ENCODE results near the gene SLX4. TPM values are rescaled to one million over a fixed set of nuclear protein-coding genes. Genes with fewer than 3 reads are reported as not detected.

The SLX4 gene
- total and polyA plus RNA-seq, 9 of the 15 experiments (the other 6 are each of a cell fraction or from before 2014, with no cell fraction given), result 0.29 to 7.9 (median 3.8) TPM

- Histone ChIP-seq H3K4me3 (no peak overlapping the region), H3K36me3 (ENCODE audit: control insufficient read depth, insufficient read depth, low read length) (no peaks in the 10 kb centered on the region), H3K4me2 (ENCODE audit: insufficient read depth, low read length) (no peak overlapping the region), H3K79me2 (ENCODE audit: control insufficient read depth, insufficient read depth, low read length) (no peaks in the 10 kb centered on the region), H3K27ac (ENCODE audit: extremely low read depth, low read depth, low read length) (no peak overlapping the region), H3K4me1 (replicated peaks in 1 of 2; ENCODE audit: control insufficient read depth in 2 of 2, insufficient read depth in 2 of 2, low read length in 2 of 2) (peaks cover 0 to 26% of the 10 kb centered on the region in 2 experiments; a peak in 2 of 5 replicates), H3K9me3 (replicated peaks; ENCODE audit: control insufficient read depth, insufficient read depth, low read depth, low read length) (no peaks in the 10 kb centered on the region), H3K27me3 (ENCODE audit: control insufficient read depth in 2 of 2, insufficient read depth in 2 of 2, low read length in 2 of 2) (peaks cover 48 to 52% of the 10 kb centered on the region in 2 experiments), H3K9me1 (ENCODE audit: control insufficient read depth, insufficient read depth, low read length) (no peaks in the 10 kb centered on the region), H3K9ac (ENCODE audit: insufficient read depth in 1 of 2, low read depth in 2 of 2, low read length in 2 of 2) (no peak overlapping the region), H4K20me1 (replicated peaks; ENCODE audit: control insufficient read depth, insufficient read depth, low read length) (peaks cover 7% of the 10 kb centered on the region; the same call in 1 of the 2 replicates), H2AFZ (ENCODE audit: low read depth, low read length) (no peak overlapping the region)
- TF ChIP-seq ZKSCAN3 (CRISPR knock-in tag; IDR thresholded peaks at IDR 0.05) (no peak), ZNF444 (CRISPR knock-in tag; IDR thresholded peaks at IDR 0.05) (no peak), PHB (CRISPR knock-in tag; IDR thresholded peaks at IDR 0.05) (no peak), ZNF347 (CRISPR knock-in tag; IDR thresholded peaks at IDR 0.05; ENCODE audit: low read depth) (no peak), ZBTB9 (CRISPR knock-in tag; IDR thresholded peaks at IDR 0.05) (no peak), HNRNPLL (IDR thresholded peaks at IDR 0.05; ENCODE audit: low read depth, low read length, poor library complexity, severe bottlenecking) (no peak), EHMT2 (IDR thresholded peaks at IDR 0.05) (no peak), NFYB (IDR thresholded peaks at IDR 0.05; ENCODE audit: extremely low read depth, insufficient read length) (no peak), SUPT5H (IDR thresholded peaks at IDR 0.05) (no peak)
- TF ChIP-seq, protein P1, sequence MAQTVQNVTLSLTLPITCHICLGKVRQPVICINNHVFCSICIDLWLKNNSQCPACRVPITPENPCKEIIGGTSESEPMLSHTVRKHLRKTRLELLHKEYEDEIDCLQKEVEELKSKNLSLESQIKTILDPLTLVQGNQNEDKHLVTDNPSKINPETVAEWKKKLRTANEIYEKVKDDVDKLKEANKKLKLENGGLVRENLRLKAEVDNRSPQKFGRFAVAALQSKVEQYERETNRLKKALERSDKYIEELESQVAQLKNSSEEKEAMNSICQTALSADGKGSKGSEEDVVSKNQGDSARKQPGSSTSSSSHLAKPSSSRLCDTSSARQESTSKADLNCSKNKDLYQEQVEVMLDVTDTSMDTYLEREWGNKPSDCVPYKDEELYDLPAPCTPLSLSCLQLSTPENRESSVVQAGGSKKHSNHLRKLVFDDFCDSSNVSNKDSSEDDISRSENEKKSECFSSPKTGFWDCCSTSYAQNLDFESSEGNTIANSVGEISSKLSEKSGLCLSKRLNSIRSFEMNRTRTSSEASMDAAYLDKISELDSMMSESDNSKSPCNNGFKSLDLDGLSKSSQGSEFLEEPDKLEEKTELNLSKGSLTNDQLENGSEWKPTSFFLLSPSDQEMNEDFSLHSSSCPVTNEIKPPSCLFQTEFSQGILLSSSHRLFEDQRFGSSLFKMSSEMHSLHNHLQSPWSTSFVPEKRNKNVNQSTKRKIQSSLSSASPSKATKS (CRISPR knock-in tag; IDR thresholded peaks at IDR 0.05), result no peak
- TF ChIP-seq, protein P2, sequence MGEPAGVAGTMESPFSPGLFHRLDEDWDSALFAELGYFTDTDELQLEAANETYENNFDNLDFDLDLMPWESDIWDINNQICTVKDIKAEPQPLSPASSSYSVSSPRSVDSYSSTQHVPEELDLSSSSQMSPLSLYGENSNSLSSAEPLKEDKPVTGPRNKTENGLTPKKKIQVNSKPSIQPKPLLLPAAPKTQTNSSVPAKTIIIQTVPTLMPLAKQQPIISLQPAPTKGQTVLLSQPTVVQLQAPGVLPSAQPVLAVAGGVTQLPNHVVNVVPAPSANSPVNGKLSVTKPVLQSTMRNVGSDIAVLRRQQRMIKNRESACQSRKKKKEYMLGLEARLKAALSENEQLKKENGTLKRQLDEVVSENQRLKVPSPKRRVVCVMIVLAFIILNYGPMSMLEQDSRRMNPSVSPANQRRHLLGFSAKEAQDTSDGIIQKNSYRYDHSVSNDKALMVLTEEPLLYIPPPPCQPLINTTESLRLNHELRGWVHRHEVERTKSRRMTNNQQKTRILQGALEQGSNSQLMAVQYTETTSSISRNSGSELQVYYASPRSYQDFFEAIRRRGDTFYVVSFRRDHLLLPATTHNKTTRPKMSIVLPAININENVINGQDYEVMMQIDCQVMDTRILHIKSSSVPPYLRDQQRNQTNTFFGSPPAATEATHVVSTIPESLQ (CRISPR knock-in tag; IDR thresholded peaks at IDR 0.05), result no peak
- TF ChIP-seq, protein P3, sequence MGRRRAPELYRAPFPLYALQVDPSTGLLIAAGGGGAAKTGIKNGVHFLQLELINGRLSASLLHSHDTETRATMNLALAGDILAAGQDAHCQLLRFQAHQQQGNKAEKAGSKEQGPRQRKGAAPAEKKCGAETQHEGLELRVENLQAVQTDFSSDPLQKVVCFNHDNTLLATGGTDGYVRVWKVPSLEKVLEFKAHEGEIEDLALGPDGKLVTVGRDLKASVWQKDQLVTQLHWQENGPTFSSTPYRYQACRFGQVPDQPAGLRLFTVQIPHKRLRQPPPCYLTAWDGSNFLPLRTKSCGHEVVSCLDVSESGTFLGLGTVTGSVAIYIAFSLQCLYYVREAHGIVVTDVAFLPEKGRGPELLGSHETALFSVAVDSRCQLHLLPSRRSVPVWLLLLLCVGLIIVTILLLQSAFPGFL (CRISPR knock-in tag; IDR thresholded peaks at IDR 0.05), result no peak
- FAIRE-seq, result no peak
- in situ Hi-C loops (cut with MboI), result no loop called here
- no peak for ATAC-seq
- intact Hi-C loops (cut with micrococcal nuclease), result no loop called here
- DNase-seq (ENCODE audit: extremely low read depth in 1 of 4, low spot score in 3 of 4), result no peak
- no TSS peak for BruUV-seq (replicated peaks)
- ChIA-PET CTCF (ENCODE audit: low intra/inter-chr PET ratio) (no interaction called here), POLR2A (no interaction called here)
- 17% methylated on average over 19 of the region's 29 CpGs for WGBS (ENCODE audit: insufficient coverage, low coverage, missing lambda C conversion rate)
These were observed 48.4 kb downstream of the SLX4 start for GRCh38 chr16:3562914-3563480.
